Body of pancreas (tissue), 4 donors: ENCODE results near the gene MIGA1. TPM values are rescaled to one million over a fixed set of nuclear protein-coding genes. Genes with fewer than 3 reads are reported as not detected.

ENCODE experiments used
- ATAC-seq: fragments of 150-250 bp; one replicate; pipeline ENCODE4 v1.9.1; 2016
- DNase-seq, 4 donors: peaks; one replicate each; pipeline ENCODE4 v3.0.0-alpha.2; 2019
- H3K27ac ChIP-seq, 4 donors: fragments of 200-600 bp; sonication (generic); 1 replicate in 3 of 4; 2 replicates in 1 of 4; pipeline versions ENCODE4 v1.5.1 to v1.6.1; 2016 to 2019; ENCODE audit warnings: mild to moderate bottlenecking in 1 of 4, mixed read lengths in 1 of 4, moderate library complexity in 1 of 4
- H3K27me3 ChIP-seq, 2 donors: fragments of 200-600 bp; sonication (generic); one replicate each; pipeline ENCODE4 v1.6.0; 2016; ENCODE audit warnings: mild to moderate bottlenecking in 1 of 2
- H3K36me3 ChIP-seq, 2 donors: fragments of 200-600 bp; sonication (generic); replicated peaks in 1 of 2; 2 replicates each; pipeline ENCODE4 v1.5.1; 2016; ENCODE audit warnings: low read depth in 2 of 2; ENCODE audit not compliant: insufficient read depth in 1 of 2
- H3K4me1 ChIP-seq: fragments of 200-600 bp; sonication (generic); one replicate; pipeline ENCODE4 v1.6.0; 2016
- H3K4me3 ChIP-seq, 2 donors: fragments of 200-600 bp; sonication (generic); 1 replicate in 1 of 2; 2 replicates in 1 of 2; pipeline ENCODE4 v1.5.1; 2016 to 2019
- H3K9me3 ChIP-seq, 3 donors: fragments of 200-600 bp; sonication (generic); 1 replicate in 2 of 3; 2 replicates in 1 of 3; pipeline ENCODE4 v1.5.1; 2016
- CTCF ChIP-seq, 7 experiments: fragments of 450-650 bp in 4 of 7; fragments of 200-600 bp in 3 of 7; sonication (generic) in 3 of 7; IDR thresholded peaks; one replicate each; pipeline ENCODE4 v1.5.1; 2016 to 2019; ENCODE audit warnings: antibody characterized with exemption in 7 of 7
- POLR2A ChIP-seq, 3 donors: fragments of 450-650 bp; IDR thresholded peaks; one replicate each; pipeline ENCODE4 v1.6.1; 2016; ENCODE audit warnings: antibody characterized with exemption in 3 of 3, mild to moderate bottlenecking in 2 of 3
- WGBS, 2 donors: methylation state at CpG; one replicate each; pipeline ENCODE4 v1.1.5; 2017; 5-methylcytosine and 5-hydroxymethylcytosine counted together
- intact Hi-C: fragments of 100-400 bp; cut with DNase I; formaldehyde crosslinking; loops from one replicate; pipeline ENCODE4 v1.15.1; 2023
- total RNA-seq, 2 donors: library from RNA; depleted of rRNA; stranded (reverse); fragments of >200 nt; gene quantifications; one replicate each; pipeline ENCODE4 v1.1.0, GENCODE V29; 2016

The MIGA1 gene
- total RNA-seq, 2 donors from 2014 or later = 6.6 to 10.4 TPM

- WGBS, 2 donors = 17 to 27% methylated on average over 2 of the region's 2 CpGs
- no peak overlapping the region for H3K4me3 ChIP-seq
- H3K9me3 ChIP-seq = no peaks in the 10 kb centered on the region
- no peak for TF ChIP-seq CTCF (IDR thresholded peaks at IDR 0.05)
- TF ChIP-seq POLR2A (IDR thresholded peaks at IDR 0.05) = no peak
- DNase-seq = no peak
- ATAC-seq = no peak
- no peaks in the 10 kb centered on the region for H3K36me3 ChIP-seq
- peaks cover 31% of the 10 kb centered on the region for H3K4me1 ChIP-seq
- H3K27ac ChIP-seq = peak overlapping the region in 2 of 4 donors; percentile 13 to 16
- intact Hi-C loops = no loop called here
- no peaks in the 10 kb centered on the region for H3K27me3 ChIP-seq
Observed at GRCh38 chr1:77757603-77758002, 21.8 kb upstream of the MIGA1 start.

GRCh38 chr1:77759071-77760028 is 20.1 kb upstream of the MIGA1 start, which contains the start of gene USP33:
Gene USP33 (minus strand): TSS chr1:77759852. CDS start chr1:77741697, 18,155 bp downstream.
- DNase-seq = peak; percentile 91 to 96 (median 92)
- intact Hi-C loops = no loop called here
- Histone ChIP-seq H3K9me3 (no peaks in the 10 kb centered on the region), H3K27ac (peak within 1 kb of the TSS; percentile 65 to 94 (median 86)), H3K36me3 (no peaks in the 10 kb centered on the region), H3K4me1 (peaks cover 31% of the 10 kb centered on the region), H3K4me3 (peak within 1 kb of the TSS; percentile 95 to 96), H3K27me3 (no peaks in the 10 kb centered on the region)
- TF ChIP-seq POLR2A (IDR thresholded peaks at IDR 0.05) = peak; percentile 57 to 84 (median 84)
- no peak for TF ChIP-seq CTCF (IDR thresholded peaks at IDR 0.05)
- 0 to 1% methylated on average over 26 to 79 of the region's 79 CpGs for WGBS, 2 donors
- ATAC-seq = peak; percentile 98

GRCh38 chr1:77762072-77762476 is 17.4 kb upstream of the MIGA1 start:
- intact Hi-C loops = no loop called here
- TF ChIP-seq POLR2A (IDR thresholded peaks at IDR 0.05) (no peak), CTCF (IDR thresholded peaks at IDR 0.05) (no peak)
- DNase-seq (no peak), ATAC-seq (no peak)
- Histone ChIP-seq H3K4me1 (peaks cover 17% of the 10 kb centered on the region), H3K36me3 (no peaks in the 10 kb centered on the region), H3K27me3 (no peaks in the 10 kb centered on the region), H3K9me3 (no peaks in the 10 kb centered on the region), H3K27ac (no peak overlapping the region), H3K4me3 (no peak overlapping the region)
- 30 to 48% methylated on average over 1 of the region's 1 CpG for WGBS, 2 donors

- Histone ChIP-seq H3K36me3 (no peaks in the 10 kb centered on the region), H3K9me3 (no peaks in the 10 kb centered on the region), H3K4me3 (no peak overlapping the region), H3K27ac (no peak overlapping the region), H3K4me1 (no peaks in the 10 kb centered on the region), H3K27me3 (no peaks in the 10 kb centered on the region)
- DNase-seq (no peak), ATAC-seq (no peak)
- TF ChIP-seq POLR2A (IDR thresholded peaks at IDR 0.05) (no peak), CTCF (IDR thresholded peaks at IDR 0.05) (no peak)
- intact Hi-C loops = no loop called here
- 69 to 76% methylated on average over 4 of the region's 4 CpGs for WGBS, 2 donors
Observed at GRCh38 chr1:77768006-77768405, 11.4 kb upstream of the MIGA1 start.
